ENCODE data around the gene WDR75. TPM values are rescaled to one million over a fixed set of nuclear protein-coding genes. Genes with fewer than 3 reads are reported as not detected.

The WDR75 gene
- total RNA-seq, 1 experiment from 2014 or later, result 18.5 TPM

GRCh38 chr2:189466656-189467055 is 25.4 kb downstream of the WDR75 start:
- Histone ChIP-seq H3K4me1 (replicated peaks; ENCODE audit: insufficient read depth) (no peaks in the 10 kb centered on the region), H4K20me1 (ENCODE audit: insufficient read depth) (no peaks in the 10 kb centered on the region), H3K79me2 (ENCODE audit: low read depth) (no peaks in the 10 kb centered on the region), H3K4me3 (no peak overlapping the region), H3K36me3 (ENCODE audit: low read depth) (peaks cover 12% of the 10 kb centered on the region), H2AFZ (no peak overlapping the region), H3K9me2 (ENCODE audit: insufficient read depth) (no peaks in the 10 kb centered on the region), H3K27ac (no peak overlapping the region), H3K27me3 (ENCODE audit: insufficient read depth, low read depth) (no peaks in the 10 kb centered on the region), H3K4me2 (no peak overlapping the region), H3F3A (ENCODE audit: insufficient read depth, low read depth) (no peaks in the 10 kb centered on the region; the same call in 1 of the 2 replicates), H3K9me3 (ENCODE audit: insufficient read depth, low read depth) (no peaks in the 10 kb centered on the region)
- DNase-seq, result no peak
- no peak for TF ChIP-seq EZH2 (IDR thresholded peaks at IDR 0.05; ENCODE audit: low read depth)
- peak; percentile 67 for TF ChIP-seq CTCF (conservative IDR thresholded peaks at IDR 0.05)
- no TSS peak for BruUV-seq (replicated peaks)
- ChIA-PET CTCF (no interaction called here), POLR2A (ENCODE audit: unreplicated experiment) (no interaction called here)
- intact Hi-C loops (cut with micrococcal nuclease; ENCODE audit: unreplicated experiment), result loop anchor here (1.0 to 5.0 kb wide), 3 partner anchors 168 to 606 kb away; no protein-coding TSS in a partner anchor

- Histone ChIP-seq H4K20me1 (ENCODE audit: insufficient read depth) (no peaks in the 10 kb centered on the region), H3F3A (ENCODE audit: insufficient read depth, low read depth) (no peaks in the 10 kb centered on the region; the same call in 1 of the 2 replicates), H3K79me2 (ENCODE audit: low read depth) (no peaks in the 10 kb centered on the region), H3K27ac (no peak overlapping the region), H3K27me3 (ENCODE audit: insufficient read depth, low read depth) (no peaks in the 10 kb centered on the region), H3K4me3 (no peak overlapping the region), H2AFZ (no peak overlapping the region), H3K36me3 (ENCODE audit: low read depth) (peaks cover 12% of the 10 kb centered on the region), H3K9me2 (ENCODE audit: insufficient read depth) (no peaks in the 10 kb centered on the region), H3K4me1 (replicated peaks; ENCODE audit: insufficient read depth) (no peaks in the 10 kb centered on the region), H3K9me3 (ENCODE audit: insufficient read depth, low read depth) (no peaks in the 10 kb centered on the region), H3K4me2 (no peak overlapping the region)
- DNase-seq, result no peak
- BruUV-seq (replicated peaks), result no TSS peak
- no peak for TF ChIP-seq CTCF (conservative IDR thresholded peaks at IDR 0.05)
- TF ChIP-seq EZH2 (IDR thresholded peaks at IDR 0.05; ENCODE audit: low read depth), result no peak
- intact Hi-C loops (cut with micrococcal nuclease; ENCODE audit: unreplicated experiment), result loop anchor here (2.0 to 5.0 kb wide), 2 partner anchors 168 to 605 kb away; no protein-coding TSS in a partner anchor
- ChIA-PET CTCF (no interaction called here), POLR2A (ENCODE audit: unreplicated experiment) (no interaction called here)
Observed at GRCh38 chr2:189467160-189467559, 25.9 kb downstream of the WDR75 start.

GRCh38 chr2:189467593-189467992 is 26.3 kb downstream of the WDR75 start:
- Histone ChIP-seq H3K4me2 (no peak overlapping the region), H3K27ac (no peak overlapping the region), H3K4me3 (no peak overlapping the region), H3F3A (ENCODE audit: insufficient read depth, low read depth) (no peaks in the 10 kb centered on the region; the same call in 1 of the 2 replicates), H3K4me1 (replicated peaks; ENCODE audit: insufficient read depth) (no peaks in the 10 kb centered on the region), H2AFZ (no peak overlapping the region), H3K9me2 (ENCODE audit: insufficient read depth) (no peaks in the 10 kb centered on the region), H3K9me3 (ENCODE audit: insufficient read depth, low read depth) (no peaks in the 10 kb centered on the region), H3K79me2 (ENCODE audit: low read depth) (no peaks in the 10 kb centered on the region), H3K27me3 (ENCODE audit: insufficient read depth, low read depth) (no peaks in the 10 kb centered on the region), H3K36me3 (ENCODE audit: low read depth) (peaks cover 12% of the 10 kb centered on the region), H4K20me1 (ENCODE audit: insufficient read depth) (no peaks in the 10 kb centered on the region)
- TF ChIP-seq EZH2 (IDR thresholded peaks at IDR 0.05; ENCODE audit: low read depth) (no peak), CTCF (conservative IDR thresholded peaks at IDR 0.05) (no peak)
- intact Hi-C loops (cut with micrococcal nuclease; ENCODE audit: unreplicated experiment), result loop anchor here (2.0 to 5.0 kb wide), 2 partner anchors 167 to 605 kb away; no protein-coding TSS in a partner anchor
- DNase-seq, result no peak
- POLR2A ChIA-PET (ENCODE audit: unreplicated experiment), result no interaction called here
- BruUV-seq (replicated peaks), result no TSS peak
- CTCF ChIA-PET, result no interaction called here
